ENCODE data around the gene SLC16A13. TPM values are rescaled to one million over a fixed set of nuclear protein-coding genes. Genes with fewer than 3 reads are reported as not detected.
"Not testable (repeated sequence)": the region's sequence is repeated elsewhere in the genome, so short reads cannot be mapped to it uniquely, and the experiment has no call there.

SLC16A13 gene
- total RNA-seq, 1 experiment from 2014 or later: 0.34 TPM

DNA sequence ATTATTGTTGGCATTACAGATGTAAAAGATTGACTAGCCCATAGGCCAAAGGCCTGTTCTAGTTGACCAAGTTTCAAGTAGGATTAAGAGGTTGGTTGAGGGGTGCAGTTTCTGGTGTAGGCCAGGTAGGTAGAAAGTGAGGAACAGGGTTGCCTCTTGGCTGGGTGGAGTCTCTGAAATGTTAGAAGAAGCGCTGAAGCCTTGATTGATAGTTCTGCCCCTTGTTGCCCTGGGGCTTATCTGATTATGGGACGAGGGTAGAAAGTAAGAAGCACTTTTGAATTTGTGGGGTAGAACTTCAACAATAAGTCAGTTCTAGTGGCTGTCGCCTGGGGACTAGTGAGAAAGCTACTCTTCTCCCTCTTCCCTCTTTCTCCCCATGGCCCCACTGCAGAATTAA lies 6.7 kb upstream of the SLC16A13 start:
- DNase-seq (ENCODE audit: low read depth): no peak

DNA sequence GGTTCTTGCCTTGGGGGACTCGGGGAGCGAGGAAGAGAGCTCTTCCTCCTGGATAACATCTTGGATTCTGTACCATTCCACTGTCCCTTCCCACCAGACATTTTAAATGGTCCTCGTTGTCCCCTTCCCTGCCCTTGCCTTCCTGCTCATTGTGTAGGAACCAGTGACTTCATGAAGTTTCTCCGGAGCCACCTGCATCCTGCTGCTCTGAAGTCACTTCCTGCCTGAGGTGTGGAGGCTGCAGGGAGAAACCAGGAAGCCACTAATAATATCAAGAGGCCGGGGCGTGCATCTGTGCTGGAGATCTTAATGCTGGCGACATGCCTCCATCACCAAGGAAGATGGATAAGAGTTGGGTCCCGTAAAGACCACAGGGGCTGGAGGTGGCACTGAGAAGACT lies 6.2 kb upstream of the SLC16A13 start:
- DNase-seq (ENCODE audit: low read depth): no peak

DNA sequence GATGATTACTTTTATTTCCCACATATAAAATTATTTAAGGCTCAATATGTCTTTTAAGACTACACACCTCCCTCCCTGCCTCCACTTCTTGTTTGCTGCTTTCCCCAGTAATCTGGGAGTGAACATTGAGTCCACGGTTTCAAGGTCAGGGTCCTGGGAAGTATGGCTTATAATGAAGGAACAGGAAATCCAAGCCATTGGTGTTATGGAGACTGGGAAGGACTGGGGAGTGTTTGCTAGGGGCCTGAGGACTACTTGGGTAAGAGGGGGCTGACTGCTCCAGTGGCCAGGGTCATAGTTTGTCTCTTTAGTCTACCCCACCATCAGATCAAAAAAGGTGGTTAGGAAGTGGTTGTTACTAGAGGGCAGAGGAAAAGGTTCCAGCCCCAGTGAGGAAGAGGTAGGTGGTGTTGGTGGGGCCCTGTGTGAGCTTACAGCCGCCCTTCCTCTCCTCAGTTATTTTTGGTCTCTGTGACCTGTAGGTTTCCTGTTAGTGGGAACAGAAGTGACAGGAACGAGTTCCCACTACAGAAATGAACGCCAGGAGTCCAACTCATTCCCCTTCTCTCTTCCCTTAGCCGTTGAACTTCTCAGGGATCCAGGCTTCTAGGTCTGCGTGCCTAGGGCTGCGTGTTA lies 742 bp upstream of the SLC16A13 start:
- no peak for DNase-seq (ENCODE audit: low read depth)

DNA sequence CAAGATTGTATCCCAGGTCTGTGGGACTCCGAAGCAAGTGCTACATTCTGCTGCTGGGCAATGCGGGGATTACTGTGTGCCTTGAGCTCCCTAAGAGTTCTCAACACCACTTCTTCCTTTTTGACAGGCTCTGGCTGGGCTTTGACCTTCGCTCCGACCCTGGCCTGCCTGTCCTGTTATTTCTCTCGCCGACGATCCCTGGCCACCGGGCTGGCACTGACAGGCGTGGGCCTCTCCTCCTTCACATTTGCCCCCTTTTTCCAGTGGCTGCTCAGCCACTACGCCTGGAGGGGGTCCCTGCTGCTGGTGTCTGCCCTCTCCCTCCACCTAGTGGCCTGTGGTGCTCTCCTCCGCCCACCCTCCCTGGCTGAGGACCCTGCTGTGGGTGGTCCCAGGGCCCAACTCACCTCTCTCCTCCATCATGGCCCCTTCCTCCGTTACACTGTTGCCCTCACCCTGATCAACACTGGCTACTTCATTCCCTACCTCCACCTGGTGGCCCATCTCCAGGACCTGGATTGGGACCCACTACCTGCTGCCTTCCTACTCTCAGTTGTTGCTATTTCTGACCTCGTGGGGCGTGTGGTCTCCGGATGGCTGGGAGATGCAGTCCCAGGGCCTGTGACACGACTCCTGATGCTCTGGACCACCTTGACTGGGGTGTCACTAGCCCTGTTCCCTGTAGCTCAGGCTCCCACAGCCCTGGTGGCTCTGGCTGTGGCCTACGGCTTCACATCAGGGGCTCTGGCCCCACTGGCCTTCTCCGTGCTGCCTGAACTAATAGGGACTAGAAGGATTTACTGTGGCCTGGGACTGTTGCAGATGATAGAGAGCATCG lies 2.4 kb downstream of the SLC16A13 start:
- DNase-seq (ENCODE audit: low read depth): no peak

DNA sequence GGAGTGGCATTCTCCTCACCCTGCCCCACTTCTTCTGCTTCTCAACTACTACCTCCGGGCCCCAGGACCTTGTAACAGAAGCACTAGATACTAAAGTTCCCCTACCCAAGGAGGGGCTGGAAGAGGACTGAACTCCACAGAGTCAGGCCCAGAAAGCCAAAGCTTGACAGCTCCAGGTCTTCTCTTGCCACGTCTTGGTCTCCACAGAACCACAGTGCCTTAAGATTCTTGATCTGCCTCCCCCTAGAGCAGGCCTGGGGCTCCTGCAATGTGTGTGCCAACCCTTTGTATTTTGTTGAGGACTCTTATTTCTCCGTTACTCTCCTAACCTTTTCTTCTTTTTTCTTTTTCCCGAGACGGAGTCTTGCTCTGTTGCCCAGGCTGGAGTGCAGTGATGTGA lies 4.0 kb downstream of the SLC16A13 start:
- DNase-seq (ENCODE audit: low read depth): no peak

DNA sequence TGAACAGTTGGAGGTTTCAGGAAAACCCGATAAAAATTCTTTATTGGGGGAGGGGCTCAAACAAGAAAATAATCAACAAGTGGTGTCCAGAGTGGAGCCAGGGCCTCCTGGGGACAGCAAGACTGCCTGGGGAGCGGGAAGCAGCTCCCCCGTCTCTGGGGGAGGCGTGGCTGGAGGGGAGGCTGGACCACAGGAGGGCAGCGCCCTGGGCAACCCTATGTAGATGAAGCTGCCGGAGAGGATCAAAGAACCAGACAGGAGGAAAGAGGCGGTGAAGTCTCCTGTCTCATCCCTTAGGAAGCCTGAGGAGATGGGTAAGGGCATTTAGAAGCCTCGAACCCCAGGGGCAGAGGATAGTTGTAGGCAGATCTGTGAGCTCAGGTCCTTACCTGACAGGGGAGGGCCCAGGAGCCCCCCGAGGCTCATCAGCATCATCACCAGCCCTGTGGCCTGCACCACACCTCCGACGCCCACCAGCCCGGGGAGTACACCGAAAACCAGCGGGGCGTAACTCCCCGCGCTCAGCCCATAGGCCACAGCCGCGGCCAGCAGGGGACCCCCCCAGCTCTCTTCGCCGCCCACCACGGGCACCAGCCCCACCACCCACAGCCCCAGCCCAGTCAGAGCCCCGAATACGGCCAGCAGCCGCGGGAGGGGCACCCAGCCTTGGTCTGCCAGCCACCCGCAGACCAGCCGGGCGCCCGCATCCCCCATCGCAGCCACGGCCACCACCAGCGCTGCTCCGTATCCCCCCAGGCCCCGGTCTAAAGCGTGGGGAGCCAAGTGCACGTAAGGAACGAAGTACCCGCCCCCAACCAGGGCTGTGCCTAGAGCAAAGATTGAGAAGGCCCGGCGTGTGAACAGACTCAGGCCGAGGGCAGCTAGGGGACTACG lies 6.0 kb downstream of the SLC16A13 start:
- no peak for DNase-seq (ENCODE audit: low read depth)

DNA sequence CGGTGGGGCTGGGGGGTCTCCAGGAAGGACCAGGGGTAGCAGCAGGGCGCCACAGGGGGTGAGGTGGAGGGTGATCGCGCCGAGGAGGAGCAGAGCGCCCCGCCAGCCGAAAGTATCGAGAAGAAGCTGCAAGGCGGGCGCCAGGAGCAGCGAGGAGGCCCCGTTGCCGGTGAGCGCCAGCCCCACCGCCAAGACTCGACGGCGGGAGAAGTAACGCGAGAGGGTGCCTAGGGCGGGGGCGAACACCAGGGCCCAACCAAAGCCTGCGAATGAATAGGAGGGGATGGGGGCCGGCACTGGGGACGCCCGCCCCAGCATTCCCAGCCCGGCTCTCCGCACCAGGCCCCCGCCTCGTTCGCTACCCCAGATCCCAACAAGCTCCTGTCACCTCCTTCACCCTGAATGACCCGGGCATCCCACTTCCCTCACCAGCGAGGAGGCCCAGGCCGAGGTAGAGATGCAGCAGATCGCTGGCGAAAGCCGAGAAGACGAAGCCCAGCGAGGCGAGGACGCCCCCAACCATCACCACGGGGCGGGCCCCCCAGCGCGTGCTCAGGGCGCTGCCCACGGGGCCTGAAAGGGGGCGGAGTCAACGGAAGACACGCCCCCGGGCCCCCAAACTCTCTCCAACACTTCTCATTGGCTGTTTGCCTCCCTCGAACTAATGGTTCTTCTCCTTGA lies 6.8 kb downstream of the SLC16A13 start:
- no peak for DNase-seq (ENCODE audit: low read depth)

DNA sequence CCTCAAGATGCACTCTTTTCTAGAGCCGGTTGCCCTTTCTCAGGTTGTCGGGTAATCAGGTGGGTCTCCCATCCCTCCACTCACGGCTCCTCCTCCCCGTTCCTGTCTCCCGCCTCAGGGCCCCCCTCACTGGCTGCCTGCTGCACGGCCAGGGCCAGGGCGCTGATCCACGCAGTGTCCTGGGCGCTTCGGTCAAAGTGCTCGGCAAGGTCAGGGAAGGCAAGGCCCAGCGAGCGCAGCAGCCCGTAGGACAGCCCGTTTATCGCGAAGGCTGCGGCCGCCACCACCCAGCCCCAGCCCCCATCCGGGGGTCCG lies 7.3 kb downstream of the SLC16A13 start:
- no peak for DNase-seq (ENCODE audit: low read depth)

DNA sequence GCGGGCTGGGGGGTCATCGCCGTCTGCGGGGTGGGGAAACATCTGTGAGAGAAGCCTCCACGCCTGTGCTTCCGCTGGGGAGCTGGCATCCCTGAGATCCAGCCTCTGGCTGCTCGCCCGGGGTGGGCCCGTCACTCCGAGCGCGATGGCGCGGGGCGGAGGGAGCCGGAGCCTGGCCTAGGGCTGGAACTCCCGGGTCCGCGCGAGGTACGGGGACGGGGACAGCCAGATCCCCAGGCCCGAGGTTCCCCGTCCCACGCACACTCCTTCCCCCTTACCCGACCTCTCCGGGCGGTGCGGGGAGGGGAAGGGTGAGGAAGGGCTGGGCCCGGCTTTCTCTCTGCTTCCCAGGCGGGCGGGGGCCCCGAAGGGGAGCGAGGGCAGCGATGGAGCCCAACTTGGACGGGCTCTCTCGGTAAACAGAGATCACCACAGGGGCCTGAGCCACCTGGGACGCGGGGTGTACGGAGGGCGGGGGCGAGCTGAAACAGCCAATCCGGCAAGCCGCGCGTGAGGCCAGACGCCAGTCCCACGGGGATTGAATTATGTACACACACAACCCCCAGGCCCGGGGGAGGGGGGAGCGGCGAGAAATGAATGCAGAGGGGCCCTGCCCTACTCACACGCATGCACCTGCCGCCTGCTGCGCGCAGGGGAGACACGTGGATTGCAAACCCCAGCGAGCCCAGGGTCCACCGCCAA lies 7.8 kb downstream of the SLC16A13 start, which contains the start of gene SLC16A11:
TSS of gene SLC16A11 (minus strand) at position 596 of the 702 bp plus-strand sequence. CDS start at position 17, 579 bp downstream.
- DNase-seq (ENCODE audit: low read depth): peak; percentile 43

DNA sequence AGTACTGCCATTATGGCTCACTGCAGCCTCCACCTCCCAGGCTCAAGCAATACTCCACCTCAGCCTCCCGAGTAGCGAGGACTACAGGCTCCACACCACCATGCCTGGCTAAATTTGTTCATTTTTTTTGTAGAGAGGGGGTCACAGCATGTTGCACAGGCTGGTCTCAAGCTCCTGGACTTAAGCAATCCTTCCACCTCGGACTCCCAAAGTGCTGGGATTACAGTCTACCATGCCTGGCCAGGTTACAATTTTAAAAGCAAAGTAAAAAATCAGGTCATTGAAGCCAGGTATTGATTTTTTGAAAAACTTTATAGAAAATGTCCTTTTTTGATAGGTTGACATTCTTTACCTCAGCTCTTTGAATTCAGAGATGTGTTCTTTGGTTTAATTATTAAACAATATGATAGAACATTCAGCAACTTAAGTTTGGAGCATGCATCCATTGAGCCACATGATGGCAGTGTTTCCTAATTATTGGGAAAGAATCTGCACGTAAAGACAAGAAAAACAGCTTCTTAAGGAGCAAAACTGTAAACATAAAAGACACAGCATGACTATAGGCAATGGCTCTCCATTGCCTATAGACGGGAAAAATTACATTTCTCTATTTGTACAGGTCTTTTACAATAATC lies 9.8 kb downstream of the SLC16A13 start:
- peak; percentile 66 for DNase-seq (ENCODE audit: low read depth)

DNA sequence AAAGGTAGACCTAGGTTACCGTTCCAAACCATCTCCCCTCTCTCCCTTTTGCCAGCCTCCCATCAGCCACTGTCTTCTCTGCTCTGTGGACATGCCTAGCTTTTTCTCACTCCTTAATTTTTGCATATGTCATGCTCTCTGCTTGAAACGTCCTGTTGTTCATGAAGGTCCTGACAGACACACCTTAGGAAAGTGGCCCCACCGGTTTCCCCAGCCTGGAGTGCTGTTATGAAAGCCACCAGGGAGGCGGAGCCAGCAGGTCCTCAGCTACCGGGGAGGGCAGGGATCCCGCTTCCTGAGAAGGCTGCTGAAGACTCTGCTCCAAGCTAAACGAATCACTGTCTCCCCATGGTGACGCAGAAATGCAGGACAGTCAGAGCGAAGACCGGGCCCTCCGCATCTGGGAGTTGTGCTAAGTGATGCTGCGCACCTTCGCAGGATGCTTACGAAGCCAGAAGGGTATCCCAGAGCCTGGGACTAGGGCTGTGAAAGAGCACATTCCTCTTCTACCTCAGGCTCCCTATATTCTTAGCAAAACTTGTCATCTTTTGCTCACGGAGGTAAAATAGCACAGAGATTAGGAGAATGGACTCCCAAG lies 10.4 kb downstream of the SLC16A13 start:
- no peak for DNase-seq (ENCODE audit: low read depth)

DNA sequence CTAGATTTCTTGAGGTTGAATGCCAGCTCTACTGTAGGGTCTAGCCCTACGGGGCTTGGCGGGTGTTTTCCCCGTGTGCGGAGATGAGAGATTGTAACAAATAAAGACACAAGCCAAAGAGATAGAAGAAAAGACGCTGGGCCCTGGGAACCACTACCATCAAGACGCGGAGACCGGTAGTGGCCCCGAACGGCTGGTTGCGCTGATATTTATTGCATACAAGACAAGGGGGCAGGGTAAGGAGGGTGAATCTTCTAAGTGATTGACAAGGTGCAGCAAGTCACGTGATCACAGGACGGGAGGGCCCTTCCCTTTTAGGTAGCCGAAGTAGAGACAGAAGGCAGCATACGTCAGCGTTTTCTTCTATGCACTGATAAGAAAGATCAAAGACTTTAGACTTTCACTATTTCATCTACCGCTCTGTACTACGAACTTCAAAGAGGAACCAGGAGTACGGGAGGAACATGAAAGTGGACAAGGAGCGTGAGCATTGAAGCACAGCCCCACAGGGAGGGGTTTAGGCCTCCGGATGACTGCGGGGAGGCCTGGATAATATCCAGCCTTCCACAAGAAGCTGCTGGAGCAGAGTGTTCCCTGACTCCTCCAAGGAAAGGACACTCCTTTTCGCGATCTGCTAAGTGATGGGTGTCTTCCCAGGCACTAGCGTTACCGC lies 11.0 kb downstream of the SLC16A13 start:
- DNase-seq (ENCODE audit: low read depth): not testable (repeated sequence)

DNA sequence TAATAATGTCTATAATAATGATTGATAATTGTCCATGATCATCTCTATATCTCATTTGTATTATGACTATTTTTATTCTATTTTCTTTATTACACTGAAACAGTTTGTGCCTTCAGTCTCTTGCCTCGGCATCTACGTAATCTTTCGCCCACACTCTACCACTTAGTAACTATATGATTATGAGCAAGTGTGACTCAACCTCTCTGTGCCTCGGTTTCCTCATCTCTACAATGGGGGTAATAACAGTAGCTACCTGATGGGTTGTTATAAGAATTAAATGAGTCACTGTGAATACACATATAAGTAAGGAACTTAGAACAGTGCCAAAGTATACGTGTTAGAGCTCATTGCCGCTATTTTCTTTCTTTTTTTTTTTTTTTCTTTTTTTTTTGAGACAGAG lies 11.8 kb downstream of the SLC16A13 start:
- DNase-seq (ENCODE audit: low read depth): no peak

DNA sequence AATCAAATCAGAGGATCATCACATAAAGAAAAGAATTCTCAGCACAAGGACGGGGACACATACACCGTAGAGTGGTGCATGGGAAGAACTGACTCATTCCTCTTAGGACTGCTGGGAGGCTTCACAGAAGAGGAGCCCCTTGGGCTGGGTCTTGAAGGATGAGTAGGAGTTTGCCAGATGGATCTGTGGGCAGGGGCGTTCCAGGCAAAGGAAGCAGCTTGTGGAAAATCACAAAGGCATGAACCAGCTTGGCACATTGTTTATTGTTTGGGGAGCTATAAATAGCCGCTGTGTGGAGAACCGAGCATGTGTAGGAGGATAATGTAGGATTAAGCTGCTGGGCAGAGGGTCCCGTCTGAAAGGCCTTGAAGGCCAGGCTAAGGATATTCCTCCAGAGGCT lies 13.2 kb downstream of the SLC16A13 start:
- peak; percentile 50 for DNase-seq (ENCODE audit: low read depth)

DNA sequence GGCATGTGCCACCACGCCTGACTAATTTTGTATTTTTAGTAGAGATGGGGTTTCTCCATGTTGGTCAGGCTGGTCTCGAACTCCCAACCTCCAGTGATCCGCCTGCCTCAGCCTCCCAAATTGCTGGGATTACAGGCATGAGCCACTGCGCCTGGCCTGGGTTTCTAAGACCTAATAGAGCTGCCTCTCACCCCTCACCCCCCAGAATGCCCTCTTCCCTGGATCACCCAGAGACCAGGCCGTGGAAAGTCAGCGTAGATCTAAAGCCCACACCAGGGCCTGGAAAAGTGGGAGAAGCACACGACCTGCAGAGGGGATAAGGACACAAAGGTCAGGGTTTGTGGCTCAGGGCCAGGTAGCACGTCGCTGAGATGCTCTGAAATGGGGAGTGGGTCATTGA lies 14.8 kb downstream of the SLC16A13 start:
- not testable (repeated sequence) for DNase-seq (ENCODE audit: low read depth)

DNA sequence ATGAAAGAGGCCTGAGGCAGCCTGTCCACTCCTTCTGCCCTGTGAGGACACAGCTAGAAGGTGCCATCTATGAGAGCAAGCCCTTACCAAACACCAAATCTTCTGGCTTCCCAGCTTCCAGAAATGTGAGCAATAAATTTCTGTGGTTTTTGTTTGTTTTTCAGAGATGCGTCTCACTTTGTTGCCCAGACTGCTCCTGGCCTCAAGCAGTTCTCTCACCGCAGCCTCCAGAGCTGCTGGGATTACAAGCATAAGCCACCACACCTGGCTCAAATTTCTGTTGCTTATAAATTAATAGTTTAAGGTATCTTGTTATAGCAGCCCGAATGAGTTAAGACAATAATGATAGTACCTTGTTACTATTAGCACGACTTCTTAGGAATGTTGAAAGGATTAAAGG lies 20.6 kb downstream of the SLC16A13 start:
- DNase-seq (ENCODE audit: low read depth): peak; percentile 62

DNA sequence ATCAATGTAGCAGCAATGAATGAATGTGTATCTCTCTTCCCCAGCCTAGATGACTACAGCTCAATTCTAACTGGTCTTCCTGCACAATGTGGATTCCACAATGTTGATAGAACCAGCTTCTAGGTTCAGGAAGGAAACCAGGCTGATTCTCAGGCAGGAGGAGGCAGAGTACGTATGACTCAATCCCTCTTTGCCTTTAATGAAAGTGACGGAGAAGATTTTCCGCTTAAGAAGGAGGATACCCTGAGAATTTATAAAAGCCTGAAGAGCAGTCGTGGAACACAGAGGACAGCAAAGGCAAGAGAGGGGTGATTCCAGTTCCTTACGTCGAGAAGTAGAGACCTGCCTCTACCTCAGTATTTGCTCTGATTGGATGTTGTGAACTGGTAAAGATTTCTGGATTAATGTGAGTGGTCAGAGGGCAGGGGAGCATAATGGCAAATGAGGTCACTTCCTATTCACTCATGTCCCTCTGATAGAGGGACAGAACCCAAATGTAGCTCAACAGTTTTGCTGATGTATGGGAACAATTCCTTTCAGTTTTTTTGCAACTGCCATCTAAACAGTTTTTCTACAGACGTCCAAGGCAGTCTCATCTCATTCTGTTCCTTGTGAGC lies 23.1 kb downstream of the SLC16A13 start:
- no peak for DNase-seq (ENCODE audit: low read depth)

DNA sequence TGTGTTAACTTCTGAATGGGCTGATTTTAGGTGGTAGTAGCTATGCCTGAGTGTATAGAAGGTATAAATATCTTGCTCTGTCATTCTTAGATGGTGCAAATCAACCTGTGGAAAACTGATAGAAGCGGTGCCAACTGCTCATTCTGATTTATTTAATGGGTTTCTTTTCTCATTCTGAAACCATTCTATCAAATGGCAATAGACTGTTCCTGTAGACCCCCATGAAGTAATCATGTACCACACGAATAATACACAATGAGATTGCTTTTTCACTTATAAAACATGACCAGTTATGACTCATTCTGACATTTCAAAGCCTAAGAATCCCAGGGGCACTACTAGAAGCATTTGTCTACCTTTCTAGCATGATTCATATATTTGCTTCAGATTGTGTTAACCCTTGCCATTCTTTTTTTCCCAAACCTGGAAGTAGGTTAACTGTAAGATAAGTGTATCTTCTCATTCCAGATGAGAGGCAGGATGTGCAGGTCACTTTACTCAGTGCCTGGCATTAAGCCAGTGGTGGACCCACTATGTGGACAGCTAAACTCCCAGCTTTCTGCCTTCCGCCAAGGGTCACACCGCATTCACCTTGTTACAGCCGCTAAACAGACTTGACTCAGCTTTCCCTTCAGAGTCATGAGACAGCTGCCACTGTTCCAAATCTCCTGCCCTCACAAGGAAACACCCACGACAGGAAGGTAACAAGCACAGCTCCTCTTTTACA lies 24.5 kb downstream of the SLC16A13 start:
- peak; percentile 94 for DNase-seq (ENCODE audit: low read depth)
